Endothelial cell of umbilical vein (primary cell): Measurements from ENCODE around the gene KDM4B.

Experiments
- EZH2 ChIP-seq: IDR thresholded peaks from 2 replicates; pipeline ENCODE4 v1.6.1; 2012; ENCODE audit warnings: borderline replicate concordance, low read depth, mild to moderate bottlenecking, moderate library complexity, low read length, inconsistent platforms; ENCODE audit not compliant: severe bottlenecking
- MYC ChIP-seq: IDR thresholded peaks from one replicate; pipeline ENCODE4 v1.6.1; 2011; ENCODE audit warnings: mild to moderate bottlenecking, low read depth, low read length
- POLR2A ChIP-seq: IDR thresholded peaks from 2 replicates; pipeline ENCODE4 v1.6.1; 2012; ENCODE audit warnings: low read depth, mild to moderate bottlenecking, control low read depth, low read length
- POLR2AphosphoS5 ChIP-seq: IDR thresholded peaks from 2 replicates; pipeline ENCODE4 v1.6.1; 2012; ENCODE audit warnings: low read depth, mild to moderate bottlenecking, control low read depth, low read length, moderate library complexity; ENCODE audit not compliant: insufficient read depth
- TF ChIP-seq, protein P1 (sequence below), 2 donors: IDR thresholded peaks; 1 replicate in 1 of 2; 2 replicates in 1 of 2; pipeline ENCODE4 v1.5.1; 2011; ENCODE audit warnings: low read length in 2 of 2, mild to moderate bottlenecking in 2 of 2, moderate library complexity in 2 of 2, control low read depth in 1 of 2, inconsistent platforms in 1 of 2, low read depth in 1 of 2; ENCODE audit not compliant: insufficient read depth in 1 of 2; ENCODE audit errors: extremely low read depth in 1 of 2

DNA sequence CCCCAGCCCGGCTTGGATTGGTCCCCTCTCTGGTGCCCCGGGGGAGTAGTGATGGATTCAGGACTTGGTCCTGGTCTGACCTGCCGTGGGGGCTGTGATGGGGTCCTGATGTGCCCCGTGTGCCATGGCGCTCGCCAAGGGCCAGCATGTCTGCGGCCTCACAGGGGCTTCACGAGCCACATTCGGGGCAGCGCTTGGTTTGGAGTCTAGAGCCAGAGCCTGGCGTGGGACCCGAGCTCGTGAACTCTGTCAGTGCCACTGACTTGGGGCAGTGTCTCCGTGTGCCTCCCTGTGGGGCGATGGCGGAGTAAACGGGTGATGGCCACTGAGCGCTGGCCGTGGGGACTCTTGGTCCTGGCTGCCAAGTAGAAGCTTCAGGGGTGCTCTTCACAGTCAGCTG, 17.1 kb downstream of the KDM4B start:
- TF ChIP-seq, protein P1, sequence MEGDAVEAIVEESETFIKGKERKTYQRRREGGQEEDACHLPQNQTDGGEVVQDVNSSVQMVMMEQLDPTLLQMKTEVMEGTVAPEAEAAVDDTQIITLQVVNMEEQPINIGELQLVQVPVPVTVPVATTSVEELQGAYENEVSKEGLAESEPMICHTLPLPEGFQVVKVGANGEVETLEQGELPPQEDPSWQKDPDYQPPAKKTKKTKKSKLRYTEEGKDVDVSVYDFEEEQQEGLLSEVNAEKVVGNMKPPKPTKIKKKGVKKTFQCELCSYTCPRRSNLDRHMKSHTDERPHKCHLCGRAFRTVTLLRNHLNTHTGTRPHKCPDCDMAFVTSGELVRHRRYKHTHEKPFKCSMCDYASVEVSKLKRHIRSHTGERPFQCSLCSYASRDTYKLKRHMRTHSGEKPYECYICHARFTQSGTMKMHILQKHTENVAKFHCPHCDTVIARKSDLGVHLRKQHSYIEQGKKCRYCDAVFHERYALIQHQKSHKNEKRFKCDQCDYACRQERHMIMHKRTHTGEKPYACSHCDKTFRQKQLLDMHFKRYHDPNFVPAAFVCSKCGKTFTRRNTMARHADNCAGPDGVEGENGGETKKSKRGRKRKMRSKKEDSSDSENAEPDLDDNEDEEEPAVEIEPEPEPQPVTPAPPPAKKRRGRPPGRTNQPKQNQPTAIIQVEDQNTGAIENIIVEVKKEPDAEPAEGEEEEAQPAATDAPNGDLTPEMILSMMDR (IDR thresholded peaks at IDR 0.05; ENCODE audit: extremely low read depth in 1 of 2, insufficient read depth in 1 of 2, low read depth in 1 of 2, low read length in 2 of 2) = no peak
- TF ChIP-seq POLR2A (no peak), EZH2 (no peak), MYC (no peak), POLR2AphosphoS5 (no peak)
